ENCODE measurements around the gene CAPN5.

DNA sequence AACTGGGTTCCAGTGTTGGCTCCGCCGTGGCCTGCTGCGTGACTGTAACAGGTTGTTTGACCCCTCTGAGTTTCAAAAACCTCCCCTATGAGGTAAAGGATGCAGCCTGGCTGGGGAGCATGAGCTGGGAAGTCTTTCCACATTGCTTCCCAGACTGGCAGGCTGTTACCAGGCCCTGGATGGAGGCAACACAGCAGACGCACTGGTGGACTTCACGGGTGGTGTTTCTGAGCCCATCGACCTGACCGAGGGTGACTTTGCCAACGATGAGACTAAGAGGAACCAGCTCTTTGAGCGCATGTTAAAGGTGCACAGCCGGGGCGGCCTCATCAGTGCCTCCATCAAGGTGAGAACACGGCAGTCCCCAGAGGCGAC, 47.3 kb downstream of the CAPN5 start:
- TF ChIP-seq GATAD1 (CRISPR knock-in tag; IDR thresholded peaks at IDR 0.05) (no peak), ZNF343 (CRISPR knock-in tag; IDR thresholded peaks at IDR 0.05) (no peak), HDAC6 (IDR thresholded peaks at IDR 0.05; ENCODE audit: low read depth, low read length) (no peak), ZMYM2 (CRISPR knock-in tag; IDR thresholded peaks at IDR 0.05) (no peak)

All from HepG2 (cell line).